ENCODE results near the gene SIM2. TPM values are rescaled to one million over a fixed set of nuclear protein-coding genes. Genes with fewer than 3 reads are reported as not detected.

SIM2 gene
- total RNA-seq, 1 donor from 2014 or later, result 14.8 TPM

DNA sequence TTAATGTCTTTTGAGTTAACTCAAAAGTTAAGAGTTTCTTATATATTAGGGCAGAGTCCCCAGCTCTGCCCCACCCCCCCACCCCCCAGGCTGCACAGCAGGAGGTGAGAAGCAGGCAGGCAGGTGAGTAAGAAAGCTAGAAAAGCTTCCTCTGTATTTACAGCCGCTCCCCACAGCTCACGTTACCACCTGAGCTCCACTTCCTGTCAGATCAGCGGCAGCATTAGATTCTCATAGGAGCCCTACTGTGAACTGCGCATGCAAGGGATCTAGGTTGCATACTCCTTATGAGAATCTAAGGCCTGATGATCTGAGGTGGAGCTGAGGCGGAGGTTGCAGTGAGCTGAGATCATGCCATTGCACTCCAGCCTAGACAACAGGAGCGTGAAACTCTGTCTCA, 81.9 kb downstream of the SIM2 start:
- Mint-ChIP-seq H3K27me3 (no peaks in the 10 kb centered on the region), H3K9me3 (no peaks in the 10 kb centered on the region), H3K36me3 (no peaks in the 10 kb centered on the region), H3K4me3 (no peak overlapping the region), H3K27ac (no peak overlapping the region), H3K4me1 (ENCODE audit: unreplicated experiment) (peaks cover 5% of the 10 kb centered on the region)
- no peak for DNase-seq (ENCODE audit: extremely low spot score, unreplicated experiment)
- TF ChIP-seq, protein P1, sequence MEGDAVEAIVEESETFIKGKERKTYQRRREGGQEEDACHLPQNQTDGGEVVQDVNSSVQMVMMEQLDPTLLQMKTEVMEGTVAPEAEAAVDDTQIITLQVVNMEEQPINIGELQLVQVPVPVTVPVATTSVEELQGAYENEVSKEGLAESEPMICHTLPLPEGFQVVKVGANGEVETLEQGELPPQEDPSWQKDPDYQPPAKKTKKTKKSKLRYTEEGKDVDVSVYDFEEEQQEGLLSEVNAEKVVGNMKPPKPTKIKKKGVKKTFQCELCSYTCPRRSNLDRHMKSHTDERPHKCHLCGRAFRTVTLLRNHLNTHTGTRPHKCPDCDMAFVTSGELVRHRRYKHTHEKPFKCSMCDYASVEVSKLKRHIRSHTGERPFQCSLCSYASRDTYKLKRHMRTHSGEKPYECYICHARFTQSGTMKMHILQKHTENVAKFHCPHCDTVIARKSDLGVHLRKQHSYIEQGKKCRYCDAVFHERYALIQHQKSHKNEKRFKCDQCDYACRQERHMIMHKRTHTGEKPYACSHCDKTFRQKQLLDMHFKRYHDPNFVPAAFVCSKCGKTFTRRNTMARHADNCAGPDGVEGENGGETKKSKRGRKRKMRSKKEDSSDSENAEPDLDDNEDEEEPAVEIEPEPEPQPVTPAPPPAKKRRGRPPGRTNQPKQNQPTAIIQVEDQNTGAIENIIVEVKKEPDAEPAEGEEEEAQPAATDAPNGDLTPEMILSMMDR (conservative IDR thresholded peaks at IDR 0.05), result no peak

DNA sequence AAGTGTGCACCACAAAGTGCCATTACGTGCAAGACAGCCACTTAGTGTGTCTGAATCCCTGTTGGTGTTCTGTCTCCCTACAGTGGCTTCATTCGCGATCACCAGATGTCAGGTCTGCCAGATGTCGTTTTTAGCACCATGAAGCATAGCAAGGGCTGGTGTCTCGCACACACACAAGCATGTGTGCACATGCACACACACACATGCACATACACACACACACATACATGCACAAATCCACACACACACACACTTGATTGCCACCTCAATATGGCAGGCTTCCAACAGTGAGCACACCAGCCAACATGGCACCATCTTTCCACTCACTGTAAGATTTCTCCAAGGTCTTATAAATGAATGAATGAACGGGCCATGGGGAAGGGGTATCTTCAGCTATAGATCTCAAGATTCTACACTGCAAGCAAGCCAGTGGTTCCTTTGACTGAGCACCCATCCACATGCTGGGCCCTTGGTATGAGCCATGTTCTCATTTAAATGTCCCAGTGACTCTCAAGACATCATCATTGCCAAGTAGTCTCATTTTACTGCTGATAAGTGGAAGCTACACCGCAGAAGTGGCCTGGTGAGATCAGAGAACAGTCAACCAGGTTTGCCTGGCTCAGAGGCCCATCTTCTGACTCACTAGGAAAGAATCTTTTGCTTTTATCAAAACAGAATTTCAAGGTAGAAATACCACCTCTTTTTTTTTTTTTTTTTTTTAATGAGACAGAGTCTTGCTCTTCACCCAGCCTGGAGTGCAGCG, 84.9 kb downstream of the SIM2 start:
- Mint-ChIP-seq H3K9me3 (no peaks in the 10 kb centered on the region), H3K27me3 (no peaks in the 10 kb centered on the region), H3K36me3 (no peaks in the 10 kb centered on the region), H3K4me3 (no peak overlapping the region), H3K27ac (no peak overlapping the region), H3K4me1 (ENCODE audit: unreplicated experiment) (no peaks in the 10 kb centered on the region)
- TF ChIP-seq, protein P1 (conservative IDR thresholded peaks at IDR 0.05), result no peak
- DNase-seq (ENCODE audit: extremely low spot score, unreplicated experiment), result no peak

DNA sequence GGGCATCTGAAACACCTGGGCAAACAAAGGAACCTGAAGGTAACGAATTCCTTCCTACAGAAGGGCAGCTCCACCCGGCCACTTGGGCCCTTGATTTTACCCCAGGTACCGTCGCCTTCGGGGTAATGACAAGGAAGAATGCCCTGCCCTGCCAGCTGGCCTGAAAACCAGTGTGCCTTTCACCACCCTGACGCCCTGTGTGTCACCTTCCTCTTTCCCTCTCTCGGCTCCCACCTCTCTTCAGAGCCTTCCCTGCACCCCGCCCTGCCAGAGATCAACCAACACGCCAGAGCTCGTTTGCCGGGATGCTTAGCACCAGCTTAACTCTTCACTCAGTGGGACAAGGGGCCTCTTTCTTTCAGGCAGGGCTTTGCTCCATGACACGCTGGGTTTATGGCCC, 86.0 kb downstream of the SIM2 start:
- Mint-ChIP-seq H3K9me3 (no peaks in the 10 kb centered on the region), H3K4me3 (no peak overlapping the region), H3K27ac (no peak overlapping the region), H3K27me3 (no peaks in the 10 kb centered on the region), H3K36me3 (no peaks in the 10 kb centered on the region), H3K4me1 (ENCODE audit: unreplicated experiment) (no peaks in the 10 kb centered on the region)
- DNase-seq (ENCODE audit: extremely low spot score, unreplicated experiment), result no peak
- TF ChIP-seq, protein P1 (conservative IDR thresholded peaks at IDR 0.05), result no peak

DNA sequence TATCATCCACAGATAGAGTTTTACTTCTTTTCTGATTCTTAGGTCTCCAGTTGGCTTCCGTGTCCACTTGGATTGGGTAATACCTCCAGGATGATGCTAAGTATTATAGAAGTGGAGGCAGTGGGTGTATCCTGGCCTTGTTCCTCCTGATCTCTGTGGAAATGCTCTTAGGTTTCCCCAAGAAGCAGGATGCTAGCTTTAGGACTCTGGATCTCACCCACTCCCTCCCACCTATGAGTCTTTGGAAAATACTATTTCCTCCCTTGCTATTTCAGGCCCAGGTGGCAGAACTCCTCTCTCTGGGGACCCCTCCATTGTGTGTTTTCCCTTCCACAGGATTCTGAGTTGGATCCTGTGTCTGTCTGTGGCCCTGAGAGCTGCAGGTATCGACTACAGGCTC, 86.7 kb downstream of the SIM2 start:
- Mint-ChIP-seq H3K27ac (no peak overlapping the region), H3K27me3 (no peaks in the 10 kb centered on the region), H3K4me1 (ENCODE audit: unreplicated experiment) (peaks cover 3% of the 10 kb centered on the region)

DNA sequence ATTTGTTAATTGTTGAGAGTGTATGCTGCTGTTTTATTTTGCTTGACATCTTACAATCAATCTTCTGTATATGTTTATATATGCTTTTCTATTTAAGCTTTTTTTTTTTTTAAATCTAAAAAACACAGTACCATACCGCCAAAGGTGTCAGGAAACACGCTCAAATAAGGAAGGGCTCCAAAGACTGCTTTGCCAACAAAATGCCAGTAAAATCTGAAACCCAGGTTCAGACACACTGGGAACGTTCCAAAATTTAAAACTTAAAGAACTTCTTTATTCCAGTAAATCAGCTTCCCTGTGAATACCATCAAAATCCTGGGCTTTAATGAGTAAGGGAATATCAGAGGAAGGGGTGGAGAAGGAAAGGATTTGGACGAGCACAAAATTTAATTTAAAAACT, 87.3 kb downstream of the SIM2 start:
- DNase-seq (ENCODE audit: extremely low spot score, unreplicated experiment), result no peak
- no peak overlapping the region for H3K4me3 Mint-ChIP-seq
- TF ChIP-seq, protein P1 (conservative IDR thresholded peaks at IDR 0.05), result no peak
- H3K27ac Mint-ChIP-seq, result no peak overlapping the region
- H3K36me3 Mint-ChIP-seq, result no peaks in the 10 kb centered on the region
- H3K27me3 Mint-ChIP-seq, result peaks cover 2% of the 10 kb centered on the region
- H3K4me1 Mint-ChIP-seq (ENCODE audit: unreplicated experiment), result peaks cover 9% of the 10 kb centered on the region
- no peaks in the 10 kb centered on the region for H3K9me3 Mint-ChIP-seq

More for the DNA sequence above, 86.7 kb downstream of the SIM2 start:
- no peak overlapping the region for H3K4me3 Mint-ChIP-seq
- no peaks in the 10 kb centered on the region for H3K36me3 Mint-ChIP-seq
- no peak for DNase-seq (ENCODE audit: extremely low spot score, unreplicated experiment)
- TF ChIP-seq, protein P1 (conservative IDR thresholded peaks at IDR 0.05), result no peak
- H3K9me3 Mint-ChIP-seq, result no peaks in the 10 kb centered on the region
